Neural cell (in vitro differentiated cells): Measurements from ENCODE around the gene CPNE4.

Experiments used
- EP300 ChIP-seq: fragments of 450-650 bp; conservative IDR thresholded peaks from 2 replicates; pipeline ENCODE4 v1.6.1; 2014; ENCODE audit warnings: antibody characterized with exemption, mild to moderate bottlenecking, moderate library complexity; ENCODE audit not compliant: poor library complexity, severe bottlenecking
- POLR2AphosphoS5 ChIP-seq: IDR thresholded peaks from 2 replicates; pipeline ENCODE4 v1.6.1; 2012
- TF ChIP-seq, protein P1 (sequence below): fragments of 450-650 bp; IDR thresholded peaks from 2 replicates; pipeline ENCODE4 v1.5.1; 2014; ENCODE audit warnings: antibody characterized with exemption, mild to moderate bottlenecking, moderate library complexity; ENCODE audit not compliant: poor library complexity, severe bottlenecking
- TF ChIP-seq, protein P2 (sequence below): IDR thresholded peaks from 2 replicates; pipeline ENCODE4 v1.6.1; 2012; ENCODE audit warnings: borderline replicate concordance

DNA sequence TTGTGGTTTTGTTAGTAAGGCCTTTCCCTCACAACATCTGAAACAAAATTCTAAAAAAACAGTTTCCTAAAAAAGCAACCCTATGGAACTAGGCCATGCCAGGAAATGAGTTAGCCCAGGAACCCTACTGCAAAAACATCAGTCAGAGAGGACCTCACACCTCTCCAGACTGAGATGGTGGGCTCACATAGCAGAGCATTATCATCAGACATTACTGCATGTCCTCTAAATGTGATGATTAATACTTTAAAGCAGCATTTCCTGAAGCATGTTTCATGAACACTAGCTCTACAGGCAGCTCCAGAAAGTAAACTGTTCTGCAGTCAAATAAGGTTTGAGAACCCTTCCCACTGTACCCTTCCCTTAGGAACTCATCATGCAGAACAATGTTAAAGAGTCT, 299.7 kb downstream of the CPNE4 start:
- TF ChIP-seq, protein P1, sequence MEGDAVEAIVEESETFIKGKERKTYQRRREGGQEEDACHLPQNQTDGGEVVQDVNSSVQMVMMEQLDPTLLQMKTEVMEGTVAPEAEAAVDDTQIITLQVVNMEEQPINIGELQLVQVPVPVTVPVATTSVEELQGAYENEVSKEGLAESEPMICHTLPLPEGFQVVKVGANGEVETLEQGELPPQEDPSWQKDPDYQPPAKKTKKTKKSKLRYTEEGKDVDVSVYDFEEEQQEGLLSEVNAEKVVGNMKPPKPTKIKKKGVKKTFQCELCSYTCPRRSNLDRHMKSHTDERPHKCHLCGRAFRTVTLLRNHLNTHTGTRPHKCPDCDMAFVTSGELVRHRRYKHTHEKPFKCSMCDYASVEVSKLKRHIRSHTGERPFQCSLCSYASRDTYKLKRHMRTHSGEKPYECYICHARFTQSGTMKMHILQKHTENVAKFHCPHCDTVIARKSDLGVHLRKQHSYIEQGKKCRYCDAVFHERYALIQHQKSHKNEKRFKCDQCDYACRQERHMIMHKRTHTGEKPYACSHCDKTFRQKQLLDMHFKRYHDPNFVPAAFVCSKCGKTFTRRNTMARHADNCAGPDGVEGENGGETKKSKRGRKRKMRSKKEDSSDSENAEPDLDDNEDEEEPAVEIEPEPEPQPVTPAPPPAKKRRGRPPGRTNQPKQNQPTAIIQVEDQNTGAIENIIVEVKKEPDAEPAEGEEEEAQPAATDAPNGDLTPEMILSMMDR: no peak
- TF ChIP-seq POLR2AphosphoS5: no peak
- TF ChIP-seq EP300: no peak
- TF ChIP-seq, protein P2, sequence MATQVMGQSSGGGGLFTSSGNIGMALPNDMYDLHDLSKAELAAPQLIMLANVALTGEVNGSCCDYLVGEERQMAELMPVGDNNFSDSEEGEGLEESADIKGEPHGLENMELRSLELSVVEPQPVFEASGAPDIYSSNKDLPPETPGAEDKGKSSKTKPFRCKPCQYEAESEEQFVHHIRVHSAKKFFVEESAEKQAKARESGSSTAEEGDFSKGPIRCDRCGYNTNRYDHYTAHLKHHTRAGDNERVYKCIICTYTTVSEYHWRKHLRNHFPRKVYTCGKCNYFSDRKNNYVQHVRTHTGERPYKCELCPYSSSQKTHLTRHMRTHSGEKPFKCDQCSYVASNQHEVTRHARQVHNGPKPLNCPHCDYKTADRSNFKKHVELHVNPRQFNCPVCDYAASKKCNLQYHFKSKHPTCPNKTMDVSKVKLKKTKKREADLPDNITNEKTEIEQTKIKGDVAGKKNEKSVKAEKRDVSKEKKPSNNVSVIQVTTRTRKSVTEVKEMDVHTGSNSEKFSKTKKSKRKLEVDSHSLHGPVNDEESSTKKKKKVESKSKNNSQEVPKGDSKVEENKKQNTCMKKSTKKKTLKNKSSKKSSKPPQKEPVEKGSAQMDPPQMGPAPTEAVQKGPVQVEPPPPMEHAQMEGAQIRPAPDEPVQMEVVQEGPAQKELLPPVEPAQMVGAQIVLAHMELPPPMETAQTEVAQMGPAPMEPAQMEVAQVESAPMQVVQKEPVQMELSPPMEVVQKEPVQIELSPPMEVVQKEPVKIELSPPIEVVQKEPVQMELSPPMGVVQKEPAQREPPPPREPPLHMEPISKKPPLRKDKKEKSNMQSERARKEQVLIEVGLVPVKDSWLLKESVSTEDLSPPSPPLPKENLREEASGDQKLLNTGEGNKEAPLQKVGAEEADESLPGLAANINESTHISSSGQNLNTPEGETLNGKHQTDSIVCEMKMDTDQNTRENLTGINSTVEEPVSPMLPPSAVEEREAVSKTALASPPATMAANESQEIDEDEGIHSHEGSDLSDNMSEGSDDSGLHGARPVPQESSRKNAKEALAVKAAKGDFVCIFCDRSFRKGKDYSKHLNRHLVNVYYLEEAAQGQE: no peak
